ENCODE results near the gene FAM149A. TPM values are rescaled to one million over a fixed set of nuclear protein-coding genes. Genes with fewer than 3 reads are reported as not detected.

FAM149A gene
- total and polyA plus RNA-seq, 2 donors (not counting 3 experiments of a cell fraction or from before 2014, with no cell fraction given), result 0.08 to 0.20 TPM

DNA sequence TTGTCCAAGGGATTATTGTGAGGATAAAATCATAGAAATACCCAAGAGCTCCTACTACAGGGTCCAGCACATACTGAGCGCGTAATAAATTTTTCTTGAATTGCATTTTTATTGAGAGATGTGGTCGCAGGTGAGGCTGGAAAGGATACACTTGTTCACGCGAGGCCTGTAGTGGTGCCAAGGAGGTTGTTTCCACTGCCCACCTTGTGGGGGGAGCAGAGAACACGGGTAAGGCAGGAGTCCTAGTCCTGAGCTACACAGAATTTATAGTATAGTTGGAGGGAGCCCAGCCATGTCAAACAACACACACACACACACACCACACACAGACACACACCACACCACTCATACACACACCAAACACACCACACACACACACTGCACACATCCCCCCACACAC is 55.1 kb downstream of the FAM149A start:
- H3K4me3 ChIP-seq (replicated peaks in 1 of 3; ENCODE audit: insufficient read depth in 1 of 3, low read depth in 1 of 3, low read length in 3 of 3), result no peak overlapping the region
- TF ChIP-seq EZH2 (IDR thresholded peaks at IDR 0.05; ENCODE audit: borderline replicate concordance, low read depth, low read length, severe bottlenecking), result no peak
- TF ChIP-seq MAX (IDR thresholded peaks at IDR 0.05; ENCODE audit: insufficient read depth, insufficient read length), result no peak
- TF ChIP-seq POLR2A (IDR thresholded peaks at IDR 0.05; ENCODE audit: low read depth, low read length), result no peak
- no peak for TF ChIP-seq JUN (IDR thresholded peaks at IDR 0.05; ENCODE audit: borderline replicate concordance, insufficient read depth, insufficient read length, low read depth)
- TF ChIP-seq, protein P1, sequence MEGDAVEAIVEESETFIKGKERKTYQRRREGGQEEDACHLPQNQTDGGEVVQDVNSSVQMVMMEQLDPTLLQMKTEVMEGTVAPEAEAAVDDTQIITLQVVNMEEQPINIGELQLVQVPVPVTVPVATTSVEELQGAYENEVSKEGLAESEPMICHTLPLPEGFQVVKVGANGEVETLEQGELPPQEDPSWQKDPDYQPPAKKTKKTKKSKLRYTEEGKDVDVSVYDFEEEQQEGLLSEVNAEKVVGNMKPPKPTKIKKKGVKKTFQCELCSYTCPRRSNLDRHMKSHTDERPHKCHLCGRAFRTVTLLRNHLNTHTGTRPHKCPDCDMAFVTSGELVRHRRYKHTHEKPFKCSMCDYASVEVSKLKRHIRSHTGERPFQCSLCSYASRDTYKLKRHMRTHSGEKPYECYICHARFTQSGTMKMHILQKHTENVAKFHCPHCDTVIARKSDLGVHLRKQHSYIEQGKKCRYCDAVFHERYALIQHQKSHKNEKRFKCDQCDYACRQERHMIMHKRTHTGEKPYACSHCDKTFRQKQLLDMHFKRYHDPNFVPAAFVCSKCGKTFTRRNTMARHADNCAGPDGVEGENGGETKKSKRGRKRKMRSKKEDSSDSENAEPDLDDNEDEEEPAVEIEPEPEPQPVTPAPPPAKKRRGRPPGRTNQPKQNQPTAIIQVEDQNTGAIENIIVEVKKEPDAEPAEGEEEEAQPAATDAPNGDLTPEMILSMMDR (IDR thresholded peaks at IDR 0.05; ENCODE audit: extremely low read depth in 1 of 2, insufficient read depth in 1 of 2, low read depth in 1 of 2, low read length in 2 of 2), result no peak
- no peak for TF ChIP-seq POLR2AphosphoS5 (IDR thresholded peaks at IDR 0.05; ENCODE audit: insufficient read depth, low read depth, low read length)
- TF ChIP-seq FOS (IDR thresholded peaks at IDR 0.05; ENCODE audit: borderline replicate concordance, insufficient read depth, low read length), result no peak
- no peak for TF ChIP-seq GATA2 (IDR thresholded peaks at IDR 0.05; ENCODE audit: insufficient read depth, insufficient read length, low read depth, low read length)
- TF ChIP-seq MYC (IDR thresholded peaks at IDR 0.05; ENCODE audit: low read depth, low read length), result no peak
- no peak overlapping the region for H2AFZ ChIP-seq (ENCODE audit: low read depth, low read length)
- no peaks in the 10 kb centered on the region for H4K20me1 ChIP-seq (replicated peaks; ENCODE audit: control insufficient read depth, extremely low read depth, insufficient read depth, low read length)
- BruUV-seq (replicated peaks), result no TSS peak
- H3K79me2 ChIP-seq (ENCODE audit: control insufficient read depth, insufficient read depth, low read length), result no peaks in the 10 kb centered on the region
- H3K27ac ChIP-seq (ENCODE audit: insufficient read depth, low read depth, low read length), result no peak overlapping the region
- FAIRE-seq (no peak), DNase-seq (ENCODE audit: low read depth, low spot score) (no peak)
- no peaks in the 10 kb centered on the region for H3K9me3 ChIP-seq (replicated peaks; ENCODE audit: control insufficient read depth, insufficient read depth, low read length)
- H3K4me2 ChIP-seq (ENCODE audit: insufficient read depth, low read length), result no peak overlapping the region
- H3K36me3 ChIP-seq (ENCODE audit: control insufficient read depth in 2 of 2, extremely low read depth in 1 of 2, insufficient read depth in 2 of 2, low read length in 2 of 2), result no peaks in the 10 kb centered on the region
- no peaks in the 10 kb centered on the region for H3K9me1 ChIP-seq (replicated peaks; ENCODE audit: control insufficient read depth, extremely low read depth, insufficient read depth, low read length)
- CTCF ChIA-PET, result interaction anchor here (2.7 kb wide), 1 partner anchor 22 kb away, joined by 9 read pairs; no protein-coding TSS in a partner anchor
- intact Hi-C loops (cut with micrococcal nuclease), result no loop called here
- POLR2A ChIA-PET, result no interaction called here
- H3K9ac ChIP-seq (replicated peaks; ENCODE audit: extremely low read depth, insufficient read depth, low read length), result no peak overlapping the region
- H3K27me3 ChIP-seq (ENCODE audit: control insufficient read depth in 2 of 2, insufficient read depth in 2 of 2, low read length in 2 of 2), result no peaks in the 10 kb centered on the region
- dilution Hi-C loops (cut with MboI; ENCODE audit: extremely low pct_ligation_motif_present, low sequenced_read_pairs), result no loop called here
- no peaks in the 10 kb centered on the region for H3K4me1 ChIP-seq (ENCODE audit: control insufficient read depth, extremely low read depth, insufficient read depth, low read length)

Measured in endothelial cell of umbilical vein (primary cell).